ENCODE measurements around the gene SPRY1.

SPRY1 gene

GRCh38 chr4:123430501-123430900 is 33.9 kb downstream of the SPRY1 start:
- no peak for TF ChIP-seq CTCF (conservative IDR thresholded peaks at IDR 0.05; ENCODE audit: low read length)
- DNase-seq (ENCODE audit: low read depth) = no peak

GRCh38 chr4:123433573-123433972 is 37.0 kb downstream of the SPRY1 start:
- no peak for TF ChIP-seq CTCF (conservative IDR thresholded peaks at IDR 0.05; ENCODE audit: low read length)
- no peak for DNase-seq (ENCODE audit: low read depth)
- no peak overlapping the region for H3K4me3 ChIP-seq (ENCODE audit: low read length)

More at GRCh38 chr4:123430501-123430900, 33.9 kb downstream of the SPRY1 start:
- H3K4me3 ChIP-seq (ENCODE audit: low read length) = no peak overlapping the region

DNA sequence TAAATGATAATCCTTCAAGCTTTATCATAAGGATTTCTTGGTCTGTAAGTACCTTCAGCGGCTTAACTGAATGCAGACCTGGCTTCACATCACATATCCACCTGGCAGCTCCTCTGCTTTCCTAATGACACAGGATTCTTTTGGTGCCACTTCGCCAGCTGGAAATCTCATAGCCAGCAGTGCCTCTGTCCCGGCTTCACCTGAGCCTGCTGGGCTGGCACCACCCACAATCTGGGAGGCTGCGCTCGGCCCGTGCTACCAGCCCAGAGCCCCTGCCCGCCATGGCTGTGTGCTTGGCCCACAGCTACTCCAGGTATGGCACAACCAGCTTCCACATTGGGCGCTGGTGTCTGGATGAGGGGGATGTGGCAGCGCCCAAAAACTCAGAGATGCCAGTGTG is 37.4 kb downstream of the SPRY1 start:
- no peak overlapping the region for H3K4me3 ChIP-seq (ENCODE audit: low read length)
- no peak for TF ChIP-seq CTCF (conservative IDR thresholded peaks at IDR 0.05; ENCODE audit: low read length)
- no peak for DNase-seq (ENCODE audit: low read depth)

DNA sequence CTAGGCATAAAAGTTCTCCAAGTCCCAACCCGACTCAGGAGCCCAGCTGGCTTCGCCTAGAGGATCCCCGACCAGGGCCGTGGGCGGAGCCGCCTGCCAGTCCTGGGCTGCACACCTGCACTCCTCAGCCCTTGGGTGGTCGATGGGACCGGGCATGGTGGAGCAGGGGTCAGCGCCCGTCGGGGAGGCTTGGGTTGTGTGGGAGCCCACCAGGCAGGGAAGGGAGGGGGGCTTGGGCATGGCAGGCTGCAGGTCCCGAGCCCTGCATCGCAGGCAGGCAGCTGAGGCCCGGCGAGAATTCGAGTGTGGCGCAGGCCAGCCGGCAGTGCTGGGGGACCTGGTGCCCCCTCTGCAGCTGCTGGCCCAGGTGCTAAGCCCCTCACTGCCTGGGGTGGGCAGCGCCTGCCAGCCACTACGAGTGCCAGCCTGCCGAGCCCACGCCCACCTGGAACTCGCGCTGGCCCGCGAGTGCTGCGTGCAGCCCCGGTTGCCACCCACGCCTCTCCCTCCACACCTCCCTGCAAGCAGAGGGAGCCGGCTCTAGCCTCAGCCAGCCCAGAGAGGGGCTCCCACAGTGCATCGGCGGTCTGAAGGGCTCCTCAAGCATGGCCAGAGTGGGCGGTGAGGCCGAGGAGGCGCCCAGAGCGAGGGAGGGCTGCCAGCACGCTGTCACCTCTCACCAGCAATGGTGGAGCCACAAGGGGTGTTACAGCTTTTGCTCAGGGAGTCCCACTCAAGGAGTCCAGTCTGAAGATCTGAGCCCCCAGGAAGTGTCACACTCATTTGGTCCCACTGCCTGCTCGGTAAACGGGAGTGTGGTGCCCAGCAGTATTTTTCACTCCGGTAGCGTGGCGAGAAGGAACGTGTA is 38.9 kb downstream of the SPRY1 start:
- no peak for TF ChIP-seq CTCF (conservative IDR thresholded peaks at IDR 0.05; ENCODE audit: low read length)
- no peak for DNase-seq (ENCODE audit: low read depth)
- H3K4me3 ChIP-seq (ENCODE audit: low read length) = no peak overlapping the region

DNA sequence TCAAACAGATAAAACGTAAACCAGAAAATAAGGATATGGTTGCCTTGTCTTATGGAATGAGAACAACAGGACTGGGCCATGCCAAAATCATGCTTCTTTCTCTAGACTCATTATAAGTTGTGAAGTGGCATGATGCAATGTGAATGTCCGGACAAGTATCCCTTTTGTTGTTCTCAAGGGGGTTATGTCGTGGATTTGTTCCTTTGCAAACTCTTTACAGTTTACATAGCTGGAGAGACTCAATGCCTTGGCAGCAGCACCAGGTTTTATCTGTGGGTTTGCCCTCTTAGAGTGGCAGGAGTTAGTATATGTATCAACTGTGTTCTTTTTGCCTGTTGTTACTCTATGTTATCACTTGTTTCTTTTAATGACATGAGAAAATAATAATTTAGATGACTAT is 41.4 kb downstream of the SPRY1 start:
- TF ChIP-seq CTCF (conservative IDR thresholded peaks at IDR 0.05; ENCODE audit: low read length) = no peak
- H3K4me3 ChIP-seq (ENCODE audit: low read length) = no peak overlapping the region
- no peak for DNase-seq (ENCODE audit: low read depth)

GRCh38 chr4:123443401-123444289 is 47.0 kb downstream of the SPRY1 start:
- no peak for DNase-seq (ENCODE audit: low read depth)
- H3K4me3 ChIP-seq (ENCODE audit: low read length) = no peak overlapping the region
- no peak for TF ChIP-seq CTCF (conservative IDR thresholded peaks at IDR 0.05; ENCODE audit: low read length)
